K562 (cell line): ENCODE results near the gene MTG1.

ENCODE experiments used
- EZH2 ChIP-seq: IDR thresholded peaks from 2 replicates; pipeline ENCODE4 v1.6.1; 2012; ENCODE audit warnings: low read depth, mild to moderate bottlenecking, inconsistent platforms, low read length, borderline replicate concordance
- FOS ChIP-seq: IDR thresholded peaks from 3 replicates; pipeline ENCODE4 v1.6.1; 2011; ENCODE audit not compliant: insufficient read length; ENCODE audit errors: extremely low read depth
- MEF2A ChIP-seq: IDR thresholded peaks from 2 replicates; pipeline ENCODE4 v1.6.1; 2011; ENCODE audit warnings: low read depth, mild to moderate bottlenecking, low read length, moderate library complexity; ENCODE audit not compliant: control insufficient read depth
- MTA3 ChIP-seq: fragments of 450-650 bp; formaldehyde crosslinking; IDR thresholded peaks from 2 replicates; pipeline ENCODE4 v1.6.1; 2017; ENCODE audit warnings: mild to moderate bottlenecking, borderline replicate concordance
- NBN ChIP-seq: fragments of 450-650 bp; IDR thresholded peaks from 2 replicates; pipeline ENCODE4 v1.6.1; 2016; ENCODE audit warnings: low read depth, mild to moderate bottlenecking
- PHTF2 ChIP-seq: fragments of 250-450 bp; sonication (Bioruptor Pico); IDR thresholded peaks from 2 replicates; pipeline ENCODE4 v1.5.0; 2021; ENCODE audit warnings: mild to moderate bottlenecking
- POLR2A ChIP-seq: fragments of 450-650 bp; conservative IDR thresholded peaks from 2 replicates; pipeline ENCODE4 v1.6.1; 2016
- POLR2AphosphoS5 ChIP-seq: IDR thresholded peaks from 2 replicates; pipeline ENCODE4 v1.6.1; 2011; ENCODE audit warnings: mild to moderate bottlenecking, low read depth, low read length, moderate library complexity; ENCODE audit not compliant: control insufficient read depth, insufficient read depth
- YBX1 ChIP-seq: fragments of 450-650 bp; IDR thresholded peaks from 2 replicates; pipeline ENCODE4 v1.7.1; 2016; ENCODE audit warnings: mild to moderate bottlenecking
- TF ChIP-seq, protein P1 (sequence below): sonication (generic); formaldehyde crosslinking; IDR thresholded peaks from 2 replicates; pipeline ENCODE4 v1.8.1; 2023; ENCODE audit warnings: mild to moderate bottlenecking, missing genetic modification reagents
- TF ChIP-seq, protein P2 (sequence below), 3 experiments: IDR thresholded peaks in 2 of 3; conservative IDR thresholded peaks in 1 of 3; 2 replicates each; pipeline ENCODE4 v1.5.1; 2011 to 2012; ENCODE audit warnings: low read length in 3 of 3, mild to moderate bottlenecking in 3 of 3, control low read depth in 2 of 3, improper control_type of control experiment in 1 of 3, inconsistent platforms in 1 of 3, low read depth in 1 of 3, mixed read lengths in 1 of 3, moderate library complexity in 1 of 3; ENCODE audit not compliant: insufficient read depth in 2 of 3
- TF ChIP-seq, protein P3 (sequence below): sonication (generic); formaldehyde crosslinking; IDR thresholded peaks from 2 replicates; pipeline ENCODE4 v1.9.0; 2022; ENCODE audit warnings: mild to moderate bottlenecking, missing genetic modification reagents
- TF ChIP-seq, protein P4 (sequence below): sonication (generic); formaldehyde crosslinking; IDR thresholded peaks from 2 replicates; pipeline ENCODE4 v1.8.1; 2022; ENCODE audit warnings: missing genetic modification reagents

DNA sequence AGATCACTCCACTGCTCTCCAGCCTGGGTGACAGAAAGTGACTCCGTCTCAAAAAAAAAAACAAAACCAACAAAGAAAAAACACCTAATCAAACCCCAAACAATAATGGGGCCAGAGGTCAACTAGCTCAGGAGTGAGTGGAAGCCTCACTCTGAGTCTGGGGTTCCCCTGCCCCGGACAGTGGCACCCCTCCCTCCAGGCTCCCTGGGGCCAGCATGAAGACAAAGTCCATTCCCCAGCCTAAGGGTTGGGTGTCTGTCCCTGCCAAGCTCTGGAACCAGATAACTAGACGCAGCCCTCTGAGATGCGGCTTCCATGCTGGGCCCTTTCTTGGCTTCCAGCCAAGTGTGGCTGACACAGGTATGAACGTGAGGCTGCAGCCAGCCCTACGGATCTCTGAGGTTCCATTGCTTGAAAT is 34.4 kb upstream of the MTG1 start:
- TF ChIP-seq, protein P1, sequence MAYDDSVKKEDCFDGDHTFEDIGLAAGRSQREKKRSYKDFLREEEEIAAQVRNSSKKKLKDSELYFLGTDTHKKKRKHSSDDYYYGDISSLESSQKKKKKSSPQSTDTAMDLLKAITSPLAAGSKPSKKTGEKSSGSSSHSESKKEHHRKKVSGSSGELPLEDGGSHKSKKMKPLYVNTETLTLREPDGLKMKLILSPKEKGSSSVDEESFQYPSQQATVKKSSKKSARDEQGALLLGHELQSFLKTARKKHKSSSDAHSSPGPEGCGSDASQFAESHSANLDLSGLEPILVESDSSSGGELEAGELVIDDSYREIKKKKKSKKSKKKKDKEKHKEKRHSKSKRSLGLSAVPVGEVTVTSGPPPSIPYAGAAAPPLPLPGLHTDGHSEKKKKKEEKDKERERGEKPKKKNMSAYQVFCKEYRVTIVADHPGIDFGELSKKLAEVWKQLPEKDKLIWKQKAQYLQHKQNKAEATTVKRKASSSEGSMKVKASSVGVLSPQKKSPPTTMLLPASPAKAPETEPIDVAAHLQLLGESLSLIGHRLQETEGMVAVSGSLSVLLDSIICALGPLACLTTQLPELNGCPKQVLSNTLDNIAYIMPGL (CRISPR knock-in tag), result no peak
- TF ChIP-seq FOS (no peak), MTA3 (no peak), YBX1 (no peak), NBN (no peak), POLR2AphosphoS5 (no peak), EZH2 (no peak), MEF2A (no peak), PHTF2 (CRISPR knock-in tag) (no peak), POLR2A (no peak)
- TF ChIP-seq, protein P2, sequence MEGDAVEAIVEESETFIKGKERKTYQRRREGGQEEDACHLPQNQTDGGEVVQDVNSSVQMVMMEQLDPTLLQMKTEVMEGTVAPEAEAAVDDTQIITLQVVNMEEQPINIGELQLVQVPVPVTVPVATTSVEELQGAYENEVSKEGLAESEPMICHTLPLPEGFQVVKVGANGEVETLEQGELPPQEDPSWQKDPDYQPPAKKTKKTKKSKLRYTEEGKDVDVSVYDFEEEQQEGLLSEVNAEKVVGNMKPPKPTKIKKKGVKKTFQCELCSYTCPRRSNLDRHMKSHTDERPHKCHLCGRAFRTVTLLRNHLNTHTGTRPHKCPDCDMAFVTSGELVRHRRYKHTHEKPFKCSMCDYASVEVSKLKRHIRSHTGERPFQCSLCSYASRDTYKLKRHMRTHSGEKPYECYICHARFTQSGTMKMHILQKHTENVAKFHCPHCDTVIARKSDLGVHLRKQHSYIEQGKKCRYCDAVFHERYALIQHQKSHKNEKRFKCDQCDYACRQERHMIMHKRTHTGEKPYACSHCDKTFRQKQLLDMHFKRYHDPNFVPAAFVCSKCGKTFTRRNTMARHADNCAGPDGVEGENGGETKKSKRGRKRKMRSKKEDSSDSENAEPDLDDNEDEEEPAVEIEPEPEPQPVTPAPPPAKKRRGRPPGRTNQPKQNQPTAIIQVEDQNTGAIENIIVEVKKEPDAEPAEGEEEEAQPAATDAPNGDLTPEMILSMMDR (IDR thresholded peaks at IDR 0.05 in 2 of 3, conservative IDR thresholded peaks at IDR 0.05 in 1 of 3; ENCODE audit: insufficient read depth in 2 of 3, low read depth in 1 of 3, low read length in 3 of 3), result no peak
- TF ChIP-seq, protein P3, sequence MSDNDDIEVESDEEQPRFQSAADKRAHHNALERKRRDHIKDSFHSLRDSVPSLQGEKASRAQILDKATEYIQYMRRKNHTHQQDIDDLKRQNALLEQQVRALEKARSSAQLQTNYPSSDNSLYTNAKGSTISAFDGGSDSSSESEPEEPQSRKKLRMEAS (CRISPR knock-in tag), result no peak
- TF ChIP-seq, protein P4, sequence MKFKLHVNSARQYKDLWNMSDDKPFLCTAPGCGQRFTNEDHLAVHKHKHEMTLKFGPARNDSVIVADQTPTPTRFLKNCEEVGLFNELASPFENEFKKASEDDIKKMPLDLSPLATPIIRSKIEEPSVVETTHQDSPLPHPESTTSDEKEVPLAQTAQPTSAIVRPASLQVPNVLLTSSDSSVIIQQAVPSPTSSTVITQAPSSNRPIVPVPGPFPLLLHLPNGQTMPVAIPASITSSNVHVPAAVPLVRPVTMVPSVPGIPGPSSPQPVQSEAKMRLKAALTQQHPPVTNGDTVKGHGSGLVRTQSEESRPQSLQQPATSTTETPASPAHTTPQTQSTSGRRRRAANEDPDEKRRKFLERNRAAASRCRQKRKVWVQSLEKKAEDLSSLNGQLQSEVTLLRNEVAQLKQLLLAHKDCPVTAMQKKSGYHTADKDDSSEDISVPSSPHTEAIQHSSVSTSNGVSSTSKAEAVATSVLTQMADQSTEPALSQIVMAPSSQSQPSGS (CRISPR knock-in tag), result no peak
